DMS153 (cell line): ENCODE results near the gene PRSS16.
A peak's percentile ranks its signal among the peaks of the same experiment; 100 is the strongest.
"Not testable (repeated sequence)": the region's sequence is repeated elsewhere in the genome, so short reads cannot be mapped to it uniquely, and the experiment has no call there.

Experiments
- DNase-seq: peaks from one replicate; lab custom pipeline; 2025; lab: John Stamatoyannopoulos, UW

PRSS16 gene

DNA sequence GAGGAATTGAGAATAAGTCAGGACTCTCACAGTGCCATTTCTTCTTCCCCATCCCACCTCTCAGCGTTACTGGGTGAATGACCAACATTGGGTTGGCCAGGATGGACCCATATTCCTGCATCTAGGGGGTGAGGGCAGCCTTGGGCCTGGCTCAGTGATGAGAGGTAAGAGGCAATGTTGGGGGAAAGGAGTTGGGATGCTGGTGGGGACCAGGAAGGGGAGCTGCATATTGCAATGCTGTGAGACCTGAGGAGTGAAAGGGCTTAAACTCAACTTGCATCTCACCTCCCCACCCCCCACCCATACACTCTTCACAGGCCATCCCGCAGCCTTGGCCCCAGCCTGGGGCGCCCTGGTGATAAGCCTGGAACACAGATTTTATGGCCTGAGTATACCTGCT is 1.3 kb downstream of the PRSS16 start:
- DNase-seq, result no peak

DNA sequence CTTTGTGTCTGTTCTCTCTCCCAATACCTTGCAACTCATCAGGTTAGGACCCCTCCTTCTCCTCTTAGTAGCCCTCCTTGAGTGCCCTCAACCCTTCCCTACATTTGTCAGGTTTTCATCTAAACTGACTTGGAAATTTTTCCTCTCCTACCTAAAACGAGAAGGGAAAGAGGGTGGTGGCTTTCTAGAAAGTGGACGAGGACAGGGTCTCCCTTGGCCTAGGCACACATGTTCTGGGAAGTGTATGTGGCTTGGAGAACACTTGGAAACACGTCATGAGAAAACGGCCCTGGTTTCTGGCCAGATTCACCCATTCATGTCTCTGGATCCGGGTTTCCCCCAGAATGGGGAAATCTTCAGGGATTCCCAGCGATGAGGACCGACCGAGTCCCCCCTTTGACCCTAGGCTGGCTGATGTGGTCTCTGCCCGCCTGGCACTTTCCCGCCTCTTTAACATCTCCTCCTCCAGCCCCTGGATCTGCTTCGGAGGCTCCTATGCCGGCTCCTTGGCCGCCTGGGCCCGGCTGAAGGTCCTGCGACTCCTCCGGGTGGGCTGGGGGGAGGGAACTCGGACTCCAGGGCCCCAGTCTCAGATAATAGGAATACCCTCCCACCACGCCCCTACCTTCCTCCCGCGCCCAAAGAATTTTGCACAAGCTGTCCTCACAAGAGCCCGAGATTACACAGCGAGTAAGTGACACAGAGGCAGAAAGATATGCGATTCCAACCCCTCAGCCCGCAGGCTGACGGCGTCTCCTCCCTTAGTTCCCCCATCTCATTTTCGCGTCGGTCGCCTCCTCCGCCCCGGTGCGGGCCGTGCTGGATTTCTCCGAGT is 3.0 kb downstream of the PRSS16 start:
- no peak for DNase-seq

DNA sequence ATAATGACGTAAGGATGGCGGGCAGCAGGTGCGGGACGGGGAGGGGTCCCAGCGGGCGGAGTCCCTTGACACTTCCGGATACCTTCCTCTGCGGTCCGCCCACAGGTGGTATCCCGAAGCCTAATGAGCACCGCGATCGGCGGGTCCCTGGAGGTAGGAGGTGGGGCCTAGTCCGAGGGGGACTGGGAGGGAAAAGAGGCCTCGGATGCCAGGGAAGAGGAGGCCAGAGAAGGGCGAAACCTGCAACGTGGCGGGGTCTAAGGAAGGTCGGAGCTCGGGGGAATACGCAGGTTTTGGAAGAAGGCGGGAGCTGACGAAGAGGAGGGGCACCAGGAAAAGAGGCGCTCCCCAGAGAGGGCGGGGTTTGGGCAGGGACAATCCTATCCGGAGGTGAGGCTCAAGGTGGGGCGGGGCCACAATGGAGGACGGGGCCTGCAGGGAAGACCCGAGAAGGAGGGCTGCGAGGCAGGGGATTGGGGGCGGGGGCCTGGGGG is 3.7 kb downstream of the PRSS16 start:
- DNase-seq, result peak; percentile 90

DNA sequence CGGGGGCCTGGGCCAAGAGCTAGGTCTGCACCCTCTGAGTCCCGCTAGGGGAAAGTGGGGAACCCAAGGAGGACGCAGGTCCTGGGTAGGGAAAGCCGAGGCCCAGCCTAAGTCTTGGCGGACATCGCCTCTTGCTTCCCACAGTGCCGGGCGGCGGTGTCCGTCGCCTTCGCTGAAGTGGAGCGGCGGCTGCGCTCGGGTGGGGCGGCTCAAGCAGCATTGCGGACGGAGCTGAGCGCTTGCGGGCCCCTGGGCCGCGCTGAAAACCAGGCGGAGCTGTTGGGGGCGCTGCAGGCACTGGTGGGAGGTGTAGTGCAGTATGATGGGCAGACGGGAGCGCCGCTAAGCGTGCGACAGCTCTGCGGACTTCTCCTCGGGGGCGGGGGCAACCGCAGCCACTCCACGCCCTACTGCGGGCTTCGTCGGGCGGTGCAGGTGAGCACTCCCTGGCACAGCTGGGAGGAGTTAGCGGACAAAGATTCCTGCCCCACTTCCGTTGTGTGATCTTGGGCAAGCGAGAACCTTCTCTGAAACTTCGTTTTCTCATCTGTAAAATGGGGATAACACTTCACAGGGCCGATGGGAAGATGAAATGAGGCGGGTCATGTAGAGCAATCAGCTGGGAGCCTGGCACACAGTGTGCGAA is 4.2 kb downstream of the PRSS16 start:
- DNase-seq, result peak; percentile 87

DNA sequence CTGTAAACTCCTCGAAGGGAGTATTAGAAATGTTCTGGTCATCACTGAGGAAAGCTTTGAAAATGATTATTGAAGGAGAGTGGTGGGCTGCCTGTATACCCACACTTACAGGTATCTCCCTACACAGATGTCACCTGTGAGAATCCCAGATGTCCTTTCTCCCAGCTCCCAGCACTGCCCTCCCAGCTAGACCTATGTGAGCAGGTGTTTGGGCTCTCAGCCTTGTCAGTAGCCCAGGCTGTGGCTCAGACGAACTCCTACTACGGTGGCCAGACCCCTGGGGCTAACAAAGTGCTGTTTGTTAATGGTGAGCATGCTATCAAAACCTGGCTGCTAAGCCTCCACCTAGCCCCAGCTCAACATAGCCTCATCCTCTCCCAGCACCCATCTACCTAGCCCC is 7.1 kb downstream of the PRSS16 start:
- no peak for DNase-seq

DNA sequence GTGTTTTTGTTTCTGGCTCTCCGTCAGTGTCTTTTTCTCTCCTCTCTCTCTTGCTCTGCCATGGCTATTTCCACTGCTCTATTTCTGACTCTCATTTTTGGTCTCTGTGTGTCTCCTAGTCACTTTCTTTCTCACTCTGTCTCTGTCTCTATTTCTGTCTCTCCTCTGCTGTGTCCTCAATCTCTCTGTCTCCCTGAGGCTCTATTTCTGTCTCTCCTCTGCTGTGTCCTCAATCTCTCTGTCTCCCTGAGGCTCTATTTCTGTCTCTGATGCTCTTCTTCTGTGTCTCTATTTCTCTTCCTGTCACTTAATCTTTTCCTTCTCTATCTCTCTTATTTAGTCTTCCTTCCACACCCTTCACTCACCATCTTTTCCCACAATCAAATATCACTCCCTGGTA is 8.4 kb downstream of the PRSS16 start:
- no peak for DNase-seq

DNA sequence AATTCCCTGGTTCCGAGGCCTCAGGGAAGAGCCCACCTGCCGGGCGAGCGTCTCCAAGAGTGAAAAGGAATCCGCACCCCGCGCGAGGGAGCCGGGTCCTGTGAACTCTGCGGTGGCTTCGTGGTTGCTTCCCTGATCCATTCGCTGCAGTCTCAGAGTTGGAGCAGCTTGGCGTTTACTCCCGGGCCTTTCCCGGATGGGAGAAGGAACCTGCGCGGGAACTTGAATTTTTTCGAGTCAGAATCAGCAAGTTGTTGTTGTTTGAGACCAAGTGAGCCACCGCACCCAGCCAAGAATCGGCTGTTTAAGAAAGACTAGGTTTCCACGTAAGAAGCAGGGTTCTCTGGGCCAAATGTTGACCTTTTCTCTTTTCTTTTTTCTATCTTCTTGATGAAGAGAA is 12.9 kb downstream of the PRSS16 start:
- no peak for DNase-seq

DNA sequence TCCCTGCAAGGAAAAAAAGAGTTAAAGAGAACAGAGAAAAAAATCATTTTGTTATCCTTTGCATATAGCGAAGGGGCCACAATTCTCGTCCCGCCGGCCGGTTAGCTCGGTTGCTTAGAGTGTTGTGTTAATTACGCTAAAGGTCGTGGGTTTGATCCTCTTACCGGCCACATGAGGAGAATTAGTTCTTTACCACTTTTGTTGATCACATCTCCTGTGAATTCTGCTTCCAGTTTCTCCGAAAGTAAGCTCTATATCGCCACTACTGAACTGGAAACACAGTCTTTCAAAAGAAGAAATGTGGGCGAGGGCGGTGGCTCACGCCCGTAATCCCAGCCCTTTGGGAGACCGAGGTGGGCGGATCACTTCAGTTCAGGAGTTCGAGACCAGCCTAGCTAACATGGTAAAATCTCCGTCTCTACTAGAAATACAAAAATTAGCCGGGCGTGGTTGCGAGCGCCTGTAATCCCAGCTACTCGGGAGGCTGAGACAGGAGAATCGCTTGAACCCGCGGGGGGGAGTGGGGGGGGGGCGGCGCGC is 13.4 kb downstream of the PRSS16 start:
- no peak for DNase-seq

DNA sequence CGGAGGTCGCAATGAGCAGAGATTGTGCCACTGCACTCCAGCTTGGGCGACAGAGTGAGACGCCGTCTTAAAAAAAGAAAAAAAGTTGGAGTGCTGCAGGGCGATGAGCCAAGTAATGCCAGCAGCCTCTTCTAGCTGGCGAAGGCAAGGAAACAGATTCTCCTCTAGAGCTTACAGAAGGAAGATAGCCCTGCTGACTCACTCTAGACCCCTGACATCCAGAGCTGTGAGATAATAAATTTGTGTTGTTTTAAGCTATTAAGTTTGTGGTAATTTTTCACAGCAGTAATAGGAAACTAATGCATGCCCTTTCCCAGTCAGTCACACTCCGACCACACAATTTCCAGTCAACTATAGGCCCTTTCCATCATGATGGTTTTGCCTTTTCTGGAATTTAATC is 16.4 kb downstream of the PRSS16 start:
- no peak for DNase-seq

DNA sequence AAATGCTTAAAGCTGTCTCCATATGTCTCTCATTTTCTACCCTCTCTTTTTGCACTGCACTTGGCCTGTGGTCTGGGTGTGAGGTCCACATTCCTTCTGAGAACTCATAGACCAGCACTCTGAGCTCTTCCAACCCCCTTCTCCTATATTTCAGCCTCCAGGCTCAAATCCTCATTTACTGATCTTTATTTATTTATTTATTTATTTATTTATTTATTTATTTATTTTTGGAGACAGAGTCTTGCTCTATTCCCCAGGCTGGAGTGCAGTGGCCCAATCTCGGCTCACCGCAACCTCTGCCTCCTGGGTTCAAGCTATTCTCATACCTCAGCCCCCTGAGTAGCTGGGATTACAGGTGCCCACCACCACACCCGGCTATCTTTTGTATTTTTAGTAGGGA is 19.5 kb downstream of the PRSS16 start:
- not testable (repeated sequence) for DNase-seq

DNA sequence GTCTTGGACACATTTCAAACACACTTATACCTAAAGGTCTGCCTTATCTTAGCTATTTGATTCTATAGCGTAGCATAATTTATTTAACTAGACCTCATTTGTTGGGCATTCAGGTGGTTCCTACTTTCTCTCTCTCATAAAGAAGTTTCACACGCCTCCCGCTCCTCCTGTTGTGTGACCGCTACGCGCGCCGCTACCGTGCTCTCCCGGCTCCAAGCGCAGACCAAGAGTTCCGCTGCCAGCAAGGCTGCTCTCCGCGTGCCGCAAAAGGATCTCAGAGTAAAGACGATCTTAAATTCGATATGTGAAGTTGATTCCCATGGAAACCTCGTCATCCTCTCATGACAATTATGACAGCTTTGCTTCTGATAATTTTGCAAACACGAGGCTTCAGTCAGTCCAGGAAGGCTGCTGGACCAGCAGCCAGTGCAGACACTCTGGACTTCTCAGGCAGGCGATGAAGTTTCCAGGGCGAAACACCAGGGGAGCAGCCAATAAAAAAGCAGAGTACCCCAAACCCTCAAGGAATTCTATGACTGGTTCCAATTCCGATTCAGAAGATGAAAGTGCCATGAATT is 20.4 kb downstream of the PRSS16 start:
- no peak for DNase-seq

DNA sequence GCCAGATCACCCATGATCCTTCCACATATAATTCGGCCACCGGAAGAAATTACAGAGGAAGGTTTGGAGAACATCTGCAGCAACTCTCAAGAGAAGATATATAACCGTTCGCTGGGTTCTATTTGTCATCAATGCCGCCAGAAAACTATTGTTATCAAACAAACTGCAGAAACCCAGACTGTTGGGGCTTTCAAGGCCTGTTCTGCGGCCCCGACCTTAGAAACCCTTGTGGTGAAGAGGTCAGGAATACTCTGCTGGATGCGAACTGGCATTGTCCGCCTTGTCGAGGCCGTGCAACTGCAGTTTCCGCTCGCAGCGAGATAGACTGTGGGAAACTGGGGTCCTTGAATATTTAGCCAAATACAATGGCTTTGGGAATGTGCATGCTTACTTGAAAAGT is 21.3 kb downstream of the PRSS16 start:
- no peak for DNase-seq

DNA sequence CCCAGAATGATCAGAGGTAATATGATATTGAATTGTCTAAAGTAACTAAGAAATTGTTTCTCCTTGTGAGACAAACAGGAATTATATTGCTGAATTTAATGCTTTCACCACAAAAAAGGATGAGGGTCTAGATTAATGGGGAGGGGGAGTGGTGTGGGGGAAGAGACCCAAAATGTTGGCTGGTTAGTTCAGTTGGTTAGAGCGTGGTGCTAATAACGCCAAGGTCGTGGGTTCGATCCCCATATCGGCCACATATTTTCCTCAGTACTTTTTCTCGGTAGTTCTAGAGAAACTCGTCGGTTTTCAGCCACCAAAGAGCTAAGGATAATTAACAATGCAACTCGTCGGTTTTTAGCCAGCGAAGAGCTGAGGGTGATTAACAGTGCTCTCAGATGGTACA is 26.3 kb downstream of the PRSS16 start:
- DNase-seq, result no peak

DNA sequence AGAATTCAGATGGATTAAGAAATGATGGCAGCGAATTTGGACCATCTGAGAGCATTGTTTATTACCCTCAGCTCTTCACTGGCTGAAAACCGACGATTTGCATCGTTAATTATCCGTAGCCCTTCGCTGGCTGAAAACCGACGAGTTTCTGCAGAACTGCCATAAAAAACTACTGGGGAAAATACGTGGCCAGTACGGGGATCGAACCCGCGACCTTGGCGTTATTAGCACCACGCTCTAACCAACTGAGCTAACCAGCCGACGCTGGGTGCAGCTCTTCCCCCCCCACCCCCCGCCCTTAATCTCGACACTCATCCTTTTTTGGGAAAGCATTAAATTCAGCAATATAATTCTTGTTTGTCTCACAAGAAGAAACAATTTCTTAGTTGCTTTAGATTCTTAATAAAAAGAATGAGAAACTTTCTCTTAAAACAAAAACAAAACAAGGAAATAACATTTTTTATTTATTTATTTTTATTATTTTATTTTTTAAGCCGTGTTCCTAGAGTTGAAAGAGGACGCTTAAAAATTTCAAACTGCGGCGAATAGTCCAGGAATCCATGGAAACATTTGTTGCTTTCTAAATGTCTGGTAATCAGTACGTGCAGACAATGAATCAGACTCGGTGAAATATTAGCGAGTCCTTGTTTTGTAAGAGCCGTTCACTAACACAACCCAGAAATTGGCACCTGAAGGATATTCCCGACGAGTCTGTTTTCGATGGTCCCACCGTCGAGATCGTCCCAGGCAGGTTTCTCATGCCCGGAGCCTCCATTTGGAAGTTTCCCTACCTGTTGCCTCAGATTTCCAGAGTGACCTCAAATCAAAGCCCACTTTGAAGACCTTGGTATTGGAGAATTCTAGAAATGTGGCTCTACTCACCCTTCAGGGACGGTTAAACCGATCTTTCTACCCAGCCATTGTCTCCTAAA is 27.8 kb downstream of the PRSS16 start:
- DNase-seq, result no peak

DNA sequence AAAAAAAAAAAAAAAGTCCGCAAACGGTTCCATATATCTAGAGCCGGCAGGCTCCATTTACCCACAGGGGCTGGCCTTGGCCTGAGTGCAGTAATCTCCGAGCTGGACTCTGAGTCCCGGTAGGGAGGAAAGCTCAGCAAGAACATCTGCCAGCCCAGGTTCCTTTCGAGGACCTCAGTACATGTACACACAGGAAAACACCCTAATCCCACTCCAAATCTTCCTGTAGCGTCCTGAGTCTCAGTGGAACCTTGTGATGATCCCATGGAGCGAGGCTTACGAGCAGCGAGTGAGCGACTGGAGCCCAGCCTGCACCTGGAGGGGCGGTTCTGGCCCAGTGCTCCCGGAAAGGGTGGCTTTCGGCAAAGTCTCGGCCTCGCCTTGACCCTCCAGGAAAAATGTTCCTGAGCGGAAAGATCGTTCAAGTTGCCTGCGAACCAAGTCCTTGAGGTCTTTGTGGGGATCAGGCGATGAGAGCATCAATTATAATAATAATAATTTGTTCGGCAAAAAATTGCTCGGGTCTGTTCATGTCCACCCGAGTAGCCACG is 32.1 kb downstream of the PRSS16 start:
- DNase-seq, result no peak

DNA sequence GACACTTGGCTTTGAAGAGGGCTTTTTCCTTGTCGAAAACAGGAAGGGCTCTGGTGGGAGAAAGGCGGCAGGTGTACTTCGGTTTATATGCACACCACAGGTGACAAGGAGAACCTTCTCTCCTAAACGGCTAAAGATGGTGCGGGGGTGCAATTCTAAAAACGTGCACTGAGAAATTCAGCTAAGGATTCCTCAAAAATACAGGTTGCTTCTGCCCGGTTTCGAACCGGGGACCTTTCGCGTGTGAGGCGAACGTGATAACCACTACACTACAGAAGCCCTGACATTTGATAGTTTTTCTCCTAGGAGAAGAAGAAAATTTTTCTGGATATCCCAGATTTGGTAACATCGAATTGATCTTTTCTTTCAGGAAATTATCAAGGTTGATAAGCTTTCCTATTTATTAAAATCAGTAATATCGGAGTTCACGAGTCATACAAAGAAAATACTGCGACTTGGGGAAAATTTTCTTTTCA is 32.6 kb downstream of the PRSS16 start:
- no peak for DNase-seq

DNA sequence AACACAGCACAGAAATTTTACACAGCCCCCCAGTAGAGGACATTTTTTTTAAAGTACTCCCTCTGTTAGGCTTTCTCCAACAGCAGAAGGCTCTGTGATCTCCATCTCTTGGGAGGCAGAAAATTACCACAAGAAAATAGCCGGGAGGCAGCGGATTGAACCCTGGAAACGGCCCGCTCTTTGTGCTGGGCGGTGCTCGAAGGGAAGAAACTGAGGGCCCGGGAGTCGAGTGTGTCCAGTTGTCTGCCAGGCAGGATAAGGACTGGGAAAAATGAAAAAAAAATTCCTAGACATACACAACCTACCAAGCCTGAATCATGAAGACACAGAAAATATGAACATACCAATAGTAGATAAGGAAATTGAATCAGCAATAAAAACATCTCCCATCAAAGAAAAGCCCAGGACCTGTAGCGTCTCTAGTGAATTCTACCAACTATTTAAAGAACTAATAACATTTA is 33.1 kb downstream of the PRSS16 start:
- DNase-seq, result no peak

DNA sequence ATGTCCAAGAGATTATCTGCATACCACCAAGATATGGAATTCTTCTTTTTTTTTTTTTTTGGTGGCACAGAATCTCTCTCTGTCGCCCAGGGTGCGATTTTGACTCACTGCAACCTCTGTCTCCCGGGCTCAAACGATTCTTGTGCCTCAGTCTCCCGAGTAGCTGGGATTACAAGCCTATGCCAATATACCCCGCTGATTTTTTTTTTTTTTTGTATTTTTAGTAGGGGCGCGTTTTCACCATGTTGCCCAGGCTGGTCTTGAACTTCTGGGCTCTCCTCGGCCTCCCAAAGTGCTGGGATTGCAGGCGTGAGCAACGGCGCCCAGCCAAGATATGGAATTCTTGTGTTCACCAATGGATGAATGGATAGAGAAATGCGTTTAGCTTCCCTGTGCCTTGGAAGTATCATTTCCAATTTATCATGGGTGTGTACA is 33.6 kb downstream of the PRSS16 start:
- no peak for DNase-seq

DNA sequence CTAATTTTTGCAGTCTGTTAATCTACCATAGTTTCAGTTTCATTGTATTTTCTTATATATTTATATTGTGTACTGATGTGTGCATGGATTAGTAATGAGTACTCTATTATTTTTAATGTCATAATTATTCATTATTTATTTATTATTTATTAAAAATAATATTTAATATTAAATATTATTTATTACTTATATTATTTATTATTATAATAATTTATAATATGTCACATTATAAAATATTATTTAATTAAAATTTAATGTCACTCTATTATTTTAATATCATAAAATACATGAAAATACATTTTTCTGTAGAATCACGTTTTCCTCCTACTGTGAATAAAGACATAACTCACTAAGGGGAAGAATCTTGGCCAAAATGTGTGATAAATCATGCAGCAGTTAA is 34.1 kb downstream of the PRSS16 start:
- DNase-seq, result no peak

DNA sequence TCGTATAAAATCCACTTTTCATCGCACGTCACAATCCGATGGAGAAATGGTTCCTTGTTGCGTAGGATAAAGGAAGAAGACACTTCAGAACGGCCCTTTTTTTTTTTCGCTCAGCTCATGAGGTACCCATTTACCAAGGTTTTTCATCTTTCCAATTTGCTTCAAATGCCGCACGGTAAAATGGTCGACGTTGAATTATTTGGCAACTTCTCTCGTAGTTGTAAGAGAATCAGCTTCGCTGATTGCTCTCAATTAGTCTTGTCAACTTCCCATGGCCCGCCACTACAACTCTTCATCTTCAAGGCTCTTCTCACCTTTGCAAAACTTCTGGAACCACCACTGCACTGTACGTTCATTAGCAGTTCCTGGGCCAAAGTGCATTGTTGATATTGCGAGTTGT is 35.8 kb downstream of the PRSS16 start:
- DNase-seq, result no peak

DNA sequence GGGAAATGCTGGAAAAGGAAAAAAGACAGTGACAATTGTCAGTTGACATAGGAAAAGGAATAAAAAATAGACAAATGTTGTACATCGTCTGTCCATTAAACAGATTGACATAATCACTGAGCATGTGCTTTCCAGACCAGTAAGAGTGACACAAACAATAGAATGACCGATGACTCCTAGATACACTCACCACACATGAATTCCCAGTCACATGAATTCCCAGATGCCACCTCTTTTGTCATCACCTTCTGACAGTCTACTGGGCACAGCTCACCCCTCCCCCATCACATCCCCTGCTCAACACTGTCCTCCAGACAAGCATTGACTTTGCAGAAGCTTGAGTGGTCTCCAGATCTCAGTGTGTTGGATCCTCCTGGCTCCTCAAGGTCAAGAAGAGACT is 38.6 kb downstream of the PRSS16 start:
- no peak for DNase-seq
